Common myeloid progenitor, CD34-positive (primary cell): ENCODE data around the gene SUSD6.

ENCODE experiments used
- CTCF ChIA-PET: fragments of 350-600 bp; sonication (Branson Sonifier 250); formaldehyde crosslinking; loops from one replicate; lab custom pipeline; 2021; ENCODE audit warnings: antibody characterized with exemption; lab: Charles Lee
- POLR2A ChIA-PET: fragments of 350-600 bp; sonication (Branson Sonifier 250); formaldehyde crosslinking; loops from one replicate; lab custom pipeline; 2021; ENCODE audit warnings: antibody characterized with exemption; lab: Charles Lee
- DNase-seq, 3 donors: peaks; one replicate each; pipeline versions ENCODE4 v3.0.0 to v3.0.0-alpha.2; 2013
- H3K27ac ChIP-seq, 2 experiments: 1 replicate in 1 of 2; 2 replicates in 1 of 2; pipeline ENCODE4 v1.7.0; 2013; ENCODE audit warnings: inconsistent platforms in 2 of 2, low read length in 2 of 2, mild to moderate bottlenecking in 2 of 2, low read depth in 1 of 2, moderate library complexity in 1 of 2; ENCODE audit not compliant: severe bottlenecking in 2 of 2, insufficient read depth in 1 of 2, poor library complexity in 1 of 2
- H3K27me3 ChIP-seq, 5 experiments: replicated peaks in 2 of 5; 1 replicate in 3 of 5; 2 replicates in 2 of 5; pipeline versions ENCODE4 v1.6.1 to v1.7.0; 2013; ENCODE audit warnings: low read length in 4 of 5, mild to moderate bottlenecking in 2 of 5, moderate library complexity in 2 of 5, inconsistent platforms in 1 of 5; ENCODE audit not compliant: insufficient read depth in 5 of 5, control insufficient read depth in 4 of 5
- H3K36me3 ChIP-seq, 4 experiments: 1 replicate in 2 of 4; 2 replicates in 2 of 4; pipeline versions ENCODE4 v1.6.1 to v1.7.0; 2013; ENCODE audit warnings: low read length in 3 of 4, control low read depth in 1 of 4, mild to moderate bottlenecking in 1 of 4; ENCODE audit not compliant: control insufficient read depth in 4 of 4, insufficient read depth in 4 of 4
- H3K4me1 ChIP-seq, 4 experiments: 1 replicate in 3 of 4; 2 replicates in 1 of 4; pipeline versions ENCODE4 v1.6.1 to v1.7.1; 2013; ENCODE audit warnings: low read length in 3 of 4, mild to moderate bottlenecking in 3 of 4, control low read depth in 1 of 4, inconsistent platforms in 1 of 4, moderate library complexity in 1 of 4; ENCODE audit not compliant: control insufficient read depth in 4 of 4, insufficient read depth in 4 of 4; ENCODE audit errors: control extremely low read depth in 1 of 4
- H3K4me3 ChIP-seq, 7 experiments: 1 replicate in 4 of 7; 2 replicates in 3 of 7; pipeline versions ENCODE4 v1.5.1 to v1.7.0; 2013; ENCODE audit warnings: mild to moderate bottlenecking in 7 of 7, low read length in 6 of 7, moderate library complexity in 6 of 7, inconsistent platforms in 2 of 7, low read depth in 2 of 7, control low read depth in 1 of 7; ENCODE audit not compliant: insufficient read depth in 4 of 7, control insufficient read depth in 1 of 7; ENCODE audit errors: extremely low read depth in 1 of 7
- H3K9me3 ChIP-seq, 5 experiments: 1 replicate in 4 of 5; 2 replicates in 1 of 5; pipeline versions ENCODE4 v1.6.1 to v1.7.1; 2013; ENCODE audit warnings: low read length in 4 of 5, mild to moderate bottlenecking in 2 of 5, inconsistent platforms in 1 of 5, low read depth in 1 of 5, moderate library complexity in 1 of 5; ENCODE audit not compliant: control insufficient read depth in 4 of 5, insufficient read depth in 2 of 5; ENCODE audit errors: control extremely low read depth in 1 of 5
- WGBS: methylation state at CpG from one replicate; pipeline ENCODE4 v1.1.5; 2013; ENCODE audit not compliant: insufficient coverage; 5-methylcytosine and 5-hydroxymethylcytosine counted together

SUSD6 gene

DNA sequence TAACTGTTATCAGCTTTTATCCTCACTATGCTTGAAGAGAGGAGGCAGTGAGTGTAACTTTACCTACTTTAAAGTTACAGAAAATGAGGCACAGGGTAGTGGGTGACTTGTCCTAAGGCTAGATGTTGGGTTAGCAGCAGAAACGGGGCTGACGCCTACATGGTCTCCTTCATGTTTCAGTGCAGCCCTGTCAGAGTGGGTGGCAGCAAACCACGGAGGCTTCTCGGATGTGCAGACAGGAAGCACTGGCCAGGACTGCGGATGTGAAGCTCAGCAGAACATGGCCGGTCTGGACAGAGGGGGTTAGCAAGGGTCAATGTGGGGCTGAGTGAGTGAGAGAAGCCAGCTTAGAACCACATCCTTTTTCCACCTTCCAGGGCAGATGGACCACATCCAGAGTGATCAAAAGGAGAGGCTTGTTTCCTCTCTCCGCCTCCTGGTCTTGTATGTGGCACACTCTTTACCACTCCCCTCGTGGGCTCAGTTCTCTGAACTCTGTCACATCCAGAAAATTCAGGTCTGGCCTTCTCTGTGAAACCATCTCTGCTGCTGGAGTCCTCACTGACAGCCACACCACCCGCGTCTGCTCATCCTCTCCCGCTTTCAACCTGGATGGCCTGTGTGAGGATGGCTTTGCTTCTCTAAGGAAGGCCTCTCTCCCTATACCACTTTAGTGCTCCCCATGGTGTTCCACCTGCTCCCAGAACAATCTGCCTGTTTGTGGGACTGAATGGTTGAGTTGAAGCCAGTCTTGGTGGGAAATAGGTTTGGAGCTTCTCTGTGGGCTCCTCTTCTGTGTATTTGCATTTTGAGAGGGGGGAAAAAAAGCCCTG is 14.1 kb downstream of the SUSD6 start:
- H3K27me3 ChIP-seq = no peaks in the 10 kb centered on the region
- ChIA-PET POLR2A (interaction anchor here (1.0 kb wide), 3 partner anchors 10 to 18 kb away, joined by 3 read pairs; no protein-coding TSS in a partner anchor), CTCF (interaction anchor here (0.9 to 1.5 kb wide), 4 partner anchors 11 to 49 kb away, joined by 3 to 6 read pairs (median 4); no protein-coding TSS in a partner anchor)
- WGBS = 0% methylated on average over 8 of the region's 11 CpGs
- no peaks in the 10 kb centered on the region for H3K36me3 ChIP-seq
- DNase-seq = peak in 2 of 3 donors; percentile 87 to 90
- peak overlapping the region; percentile 55 to 73 for H3K27ac ChIP-seq
- peaks cover 21 to 82% (median 67%) of the 10 kb centered on the region in 4 experiments for H3K4me1 ChIP-seq
- no peaks in the 10 kb centered on the region for H3K9me3 ChIP-seq
- peak overlapping the region in 5 of 7 experiments; percentile 11 to 67 (median 21) for H3K4me3 ChIP-seq

DNA sequence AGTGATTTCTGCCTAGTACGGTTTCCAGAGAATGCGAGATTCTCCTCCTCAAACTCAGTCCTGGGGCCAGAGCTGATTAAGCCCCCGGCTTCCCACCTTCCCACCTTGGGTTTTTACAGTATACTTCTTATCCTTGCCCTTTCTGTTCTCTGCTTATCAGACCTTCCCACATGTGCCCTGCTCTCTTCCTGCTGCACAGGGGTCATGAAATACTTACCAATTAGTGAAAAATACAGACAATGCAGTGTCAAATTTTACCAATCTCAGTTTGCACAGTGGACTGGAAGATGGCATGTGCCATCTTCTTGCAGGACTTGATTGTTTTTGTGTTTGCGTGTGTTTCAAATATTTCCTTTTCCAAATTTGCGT is 14.7 kb downstream of the SUSD6 start:
- DNase-seq = peak in 1 of 3 donors; percentile 58
- Histone ChIP-seq H3K9me3 (no peaks in the 10 kb centered on the region), H3K36me3 (no peaks in the 10 kb centered on the region), H3K27me3 (no peaks in the 10 kb centered on the region), H3K4me3 (peak overlapping the region in 3 of 7 experiments; percentile 2 to 67 (median 21)), H3K4me1 (peaks cover 21 to 82% (median 67%) of the 10 kb centered on the region in 4 experiments), H3K27ac (peak overlapping the region; percentile 55 to 73)
- WGBS = 17% methylated on average over 3 of the region's 5 CpGs
- CTCF ChIA-PET = interaction anchor here (1.0 to 1.5 kb wide), 6 partner anchors 9 to 94 kb away, joined by 3 to 6 read pairs (median 4); no protein-coding TSS in a partner anchor
- POLR2A ChIA-PET = no interaction called here

DNA sequence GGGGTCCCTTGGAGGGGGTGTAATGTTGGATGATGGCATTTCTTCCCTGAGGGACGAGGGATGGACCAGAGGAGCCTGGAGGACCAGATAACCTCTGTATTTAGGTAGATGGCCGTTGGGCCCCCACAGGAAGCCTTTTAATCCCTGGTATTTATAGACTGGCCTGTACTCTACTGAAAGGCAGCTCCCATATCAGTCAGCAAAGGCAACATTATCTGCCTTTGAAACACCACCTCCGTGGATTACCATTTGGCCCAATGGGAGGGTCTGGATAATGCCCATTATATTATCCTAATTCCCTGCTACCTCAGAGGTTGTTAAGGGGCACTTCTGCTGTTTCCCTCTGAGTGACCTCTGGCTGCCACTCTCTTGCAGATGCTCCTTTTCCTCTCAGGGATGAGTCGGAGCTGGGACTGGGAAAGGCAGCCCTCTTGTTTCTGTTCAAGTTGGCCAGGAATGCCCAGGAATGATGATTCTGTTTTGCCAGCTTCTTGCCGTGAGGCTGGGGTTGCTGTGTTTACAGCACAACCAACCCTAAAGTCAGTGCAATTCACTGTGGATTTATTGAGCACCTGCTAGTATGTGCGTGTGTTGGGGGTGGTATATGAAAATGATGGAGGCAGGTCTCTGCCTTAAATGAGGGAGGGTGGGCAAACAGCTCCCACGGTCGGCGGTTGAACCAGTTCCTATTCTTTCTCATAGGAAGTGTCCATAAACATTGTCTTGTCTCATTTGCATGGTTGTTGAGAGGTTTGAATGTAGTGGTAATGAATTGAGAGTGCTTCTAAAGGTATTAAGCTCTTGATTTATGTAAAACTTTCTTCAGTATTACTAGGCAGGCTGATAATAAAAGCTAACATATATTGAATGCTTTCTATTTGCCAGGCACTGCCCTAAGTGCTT is 18.1 kb downstream of the SUSD6 start:
- H3K9me3 ChIP-seq = no peaks in the 10 kb centered on the region
- no peak overlapping the region for H3K4me3 ChIP-seq
- CTCF ChIA-PET = interaction anchor here (0.9 to 2.6 kb wide), 11 partner anchors 11 to 96 kb away, joined by 3 to 12 read pairs (median 3); no protein-coding TSS in a partner anchor
- H3K36me3 ChIP-seq = no peaks in the 10 kb centered on the region
- no peaks in the 10 kb centered on the region for H3K27me3 ChIP-seq
- no peak overlapping the region for H3K27ac ChIP-seq
- no peak for DNase-seq
- POLR2A ChIA-PET = no interaction called here
- 78% methylated on average over 8 of the region's 9 CpGs for WGBS
- peaks cover 32 to 84% (median 68%) of the 10 kb centered on the region in 4 experiments for H3K4me1 ChIP-seq

DNA sequence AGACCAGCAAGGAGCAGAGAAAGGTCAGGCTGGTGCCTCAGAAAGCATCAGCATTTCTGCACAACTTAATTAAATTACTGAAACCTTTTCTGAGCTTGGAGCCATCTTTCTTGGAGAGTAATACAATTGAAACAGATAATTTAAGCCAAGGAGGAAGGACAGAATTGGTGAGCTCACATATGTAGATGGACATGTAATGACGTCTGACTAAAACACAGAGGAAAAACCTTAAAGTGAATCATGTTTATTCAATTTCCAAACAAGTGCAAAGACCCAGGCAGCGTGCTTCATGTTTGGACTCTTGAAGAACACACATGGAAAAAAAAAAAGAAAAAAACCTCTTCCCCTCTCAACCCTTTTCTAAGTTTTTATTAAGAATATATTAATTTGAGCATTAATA is 19.0 kb downstream of the SUSD6 start:
- DNase-seq = no peak
- CTCF ChIA-PET = interaction anchor here (0.9 to 2.6 kb wide), 9 partner anchors 10 to 95 kb away, joined by 3 to 12 read pairs (median 3); no protein-coding TSS in a partner anchor
- H3K4me1 ChIP-seq = peaks cover 27 to 84% (median 69%) of the 10 kb centered on the region in 4 experiments
- H3K27ac ChIP-seq = no peak overlapping the region
- WGBS = 100% methylated on average over 1 of the region's 2 CpGs
- no peaks in the 10 kb centered on the region for H3K9me3 ChIP-seq
- POLR2A ChIA-PET = interaction anchor here (0.6 kb wide), 1 partner anchor 321 kb away, joined by 4 read pairs; no protein-coding TSS in a partner anchor
- H3K36me3 ChIP-seq = no peaks in the 10 kb centered on the region
- no peak overlapping the region for H3K4me3 ChIP-seq
- H3K27me3 ChIP-seq = no peaks in the 10 kb centered on the region

DNA sequence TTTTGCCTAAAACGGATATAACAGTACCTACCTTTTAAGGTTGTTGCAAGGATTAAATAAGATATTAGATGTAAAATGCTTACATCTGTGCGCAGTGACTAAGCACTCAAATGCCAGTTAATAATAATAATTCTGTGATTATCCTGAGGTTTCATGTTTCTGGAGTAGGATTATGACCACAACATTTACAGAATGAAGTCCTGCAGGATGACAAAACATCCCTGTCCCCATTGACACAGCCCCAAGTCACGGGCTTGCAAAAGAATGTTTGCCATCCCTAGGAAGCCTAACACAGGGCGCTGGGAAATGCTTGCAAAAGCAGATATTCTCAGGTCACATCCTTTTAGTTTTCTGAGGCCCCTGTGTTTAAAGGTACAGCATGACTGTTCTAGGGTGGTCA is 20.1 kb downstream of the SUSD6 start:
- Histone ChIP-seq H3K4me1 (peaks cover 20 to 84% (median 69%) of the 10 kb centered on the region in 4 experiments), H3K27ac (no peak overlapping the region), H3K4me3 (peak overlapping the region in 1 of 7 experiments; percentile 8), H3K27me3 (no peaks in the 10 kb centered on the region), H3K9me3 (no peaks in the 10 kb centered on the region), H3K36me3 (no peaks in the 10 kb centered on the region)
- no peak for DNase-seq
- CTCF ChIA-PET = interaction anchor here (0.6 to 3.3 kb wide), 6 partner anchors 13 to 133 kb away, joined by 3 to 11 read pairs (median 4); partner anchors contain the start of gene SUSD6
- WGBS = 100% methylated on average over 1 of the region's 4 CpGs
- POLR2A ChIA-PET = no interaction called here

DNA sequence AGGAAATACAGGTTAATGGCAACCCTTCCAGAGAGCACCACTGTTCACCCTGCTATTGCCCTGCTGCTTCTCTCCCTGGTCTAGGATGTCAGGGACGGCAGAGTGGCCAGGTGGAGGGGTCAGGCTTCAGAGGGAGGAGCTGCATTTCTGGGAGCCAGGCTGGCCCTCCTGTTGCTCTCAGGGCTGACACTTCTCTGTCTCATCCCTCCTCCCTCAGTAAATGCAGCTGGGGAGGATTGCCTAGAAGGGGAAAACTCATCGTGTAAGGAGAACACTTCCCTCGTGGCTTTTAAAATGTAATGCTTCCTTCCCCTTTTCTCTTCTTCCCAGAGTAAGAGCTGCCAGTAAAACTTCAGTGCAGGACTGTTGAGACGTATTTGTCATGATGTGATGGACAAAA is 20.8 kb downstream of the SUSD6 start:
- ChIA-PET POLR2A (no interaction called here), CTCF (interaction anchor here (0.9 to 3.3 kb wide), 3 partner anchors 13 to 95 kb away, joined by 3 to 11 read pairs (median 4); no protein-coding TSS in a partner anchor)
- 33% methylated on average over 1 of the region's 4 CpGs for WGBS
- H3K4me3 ChIP-seq = peak overlapping the region in 2 of 7 experiments; percentile 8 to 31
- H3K4me1 ChIP-seq = peaks cover 19 to 84% (median 69%) of the 10 kb centered on the region in 4 experiments
- no peak overlapping the region for H3K27ac ChIP-seq
- no peaks in the 10 kb centered on the region for H3K9me3 ChIP-seq
- DNase-seq = no peak
- H3K27me3 ChIP-seq = no peaks in the 10 kb centered on the region
- H3K36me3 ChIP-seq = no peaks in the 10 kb centered on the region
